Thyroid gland (tissue), 4 donors: ENCODE results near the gene PCDH8.

ENCODE experiments used
- POLR2A ChIP-seq, 2 donors: fragments of 450-650 bp; IDR thresholded peaks; one replicate each; pipeline ENCODE4 v1.6.1; 2017; ENCODE audit warnings: antibody characterized with exemption in 2 of 2, mild to moderate bottlenecking in 2 of 2, moderate library complexity in 1 of 2
- TF ChIP-seq, protein P1 (sequence below), 6 experiments: fragments of 200-600 bp in 3 of 6; fragments of 450-650 bp in 3 of 6; sonication (generic) in 3 of 6; IDR thresholded peaks; one replicate each; pipeline ENCODE4 v1.5.1; 2016 to 2019; ENCODE audit warnings: antibody characterized with exemption in 6 of 6, mild to moderate bottlenecking in 2 of 6, inconsistent platforms in 1 of 6, moderate library complexity in 1 of 6

DNA sequence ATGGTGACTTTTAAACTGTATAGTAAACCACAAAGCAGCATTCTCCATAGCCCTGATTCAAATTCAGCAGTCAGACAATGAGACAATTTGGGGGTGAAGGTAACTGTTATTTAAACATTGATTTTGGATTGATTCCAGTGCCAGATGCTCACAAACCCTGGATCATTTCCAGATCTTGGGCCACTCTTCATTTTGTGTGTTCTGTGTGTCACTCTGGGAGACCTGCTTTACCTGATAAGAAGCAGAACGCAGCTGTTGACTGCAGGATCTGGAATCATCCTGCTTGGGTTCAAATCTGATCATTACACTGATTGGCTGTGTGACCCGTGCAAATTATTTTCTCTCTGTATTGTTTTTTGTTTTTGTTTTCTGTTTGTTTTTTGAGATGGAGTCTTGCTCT lies 4.0 kb upstream of the PCDH8 start:
- TF ChIP-seq, protein P1, sequence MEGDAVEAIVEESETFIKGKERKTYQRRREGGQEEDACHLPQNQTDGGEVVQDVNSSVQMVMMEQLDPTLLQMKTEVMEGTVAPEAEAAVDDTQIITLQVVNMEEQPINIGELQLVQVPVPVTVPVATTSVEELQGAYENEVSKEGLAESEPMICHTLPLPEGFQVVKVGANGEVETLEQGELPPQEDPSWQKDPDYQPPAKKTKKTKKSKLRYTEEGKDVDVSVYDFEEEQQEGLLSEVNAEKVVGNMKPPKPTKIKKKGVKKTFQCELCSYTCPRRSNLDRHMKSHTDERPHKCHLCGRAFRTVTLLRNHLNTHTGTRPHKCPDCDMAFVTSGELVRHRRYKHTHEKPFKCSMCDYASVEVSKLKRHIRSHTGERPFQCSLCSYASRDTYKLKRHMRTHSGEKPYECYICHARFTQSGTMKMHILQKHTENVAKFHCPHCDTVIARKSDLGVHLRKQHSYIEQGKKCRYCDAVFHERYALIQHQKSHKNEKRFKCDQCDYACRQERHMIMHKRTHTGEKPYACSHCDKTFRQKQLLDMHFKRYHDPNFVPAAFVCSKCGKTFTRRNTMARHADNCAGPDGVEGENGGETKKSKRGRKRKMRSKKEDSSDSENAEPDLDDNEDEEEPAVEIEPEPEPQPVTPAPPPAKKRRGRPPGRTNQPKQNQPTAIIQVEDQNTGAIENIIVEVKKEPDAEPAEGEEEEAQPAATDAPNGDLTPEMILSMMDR (IDR thresholded peaks at IDR 0.05): no peak
- no peak for TF ChIP-seq POLR2A (IDR thresholded peaks at IDR 0.05)
